ENCODE measurements around the gene USP15. TPM values are rescaled to one million over a fixed set of nuclear protein-coding genes. Genes with fewer than 3 reads are reported as not detected.

Gene USP15
- polyA plus RNA-seq, 1 experiment: 21.9 TPM

DNA sequence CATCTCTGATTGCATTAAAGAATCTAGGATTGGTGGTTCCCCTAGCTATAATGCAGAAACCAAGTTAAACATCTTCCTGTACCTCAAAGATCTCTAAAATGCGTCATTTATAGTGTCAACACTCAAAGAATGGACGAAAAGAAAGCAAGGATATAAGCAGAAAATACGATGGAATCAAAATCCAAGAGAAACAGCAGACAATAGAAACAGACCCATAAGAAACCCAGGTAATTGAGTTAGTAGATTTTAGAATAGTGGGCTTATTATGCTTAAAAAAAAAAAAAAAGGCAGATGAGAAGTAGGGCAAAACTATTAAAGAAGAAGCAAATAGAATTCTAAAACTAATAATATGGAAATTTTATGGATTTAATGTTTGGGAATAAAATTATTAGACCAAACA is 44.4 kb downstream of the USP15 start:
- H3K27me3 ChIP-seq (ENCODE audit: control insufficient read depth, insufficient read depth, low read length): no peaks in the 10 kb centered on the region
- no peak for TF ChIP-seq CTCF (IDR thresholded peaks at IDR 0.05; ENCODE audit: insufficient read depth, low read depth, low read length)
- ChIA-PET CTCF (no interaction called here), POLR2A (no interaction called here)
- no peaks in the 10 kb centered on the region; the same call in 1 of the 2 replicates for H3K36me3 ChIP-seq (ENCODE audit: control insufficient read depth, insufficient read depth, low read length)
- DNase-seq (ENCODE audit: low read depth): no peak
- no peak overlapping the region for H3K4me3 ChIP-seq (ENCODE audit: low read depth, low read length)

GRCh38 chr12:62305778-62306177 is 45.6 kb downstream of the USP15 start:
- no peak for DNase-seq (ENCODE audit: low read depth)
- ChIA-PET CTCF (interaction anchor here (1.1 to 1.2 kb wide), 2 partner anchors 9 to 51 kb away, joined by 3 read pairs; no protein-coding TSS in a partner anchor), POLR2A (no interaction called here)
- H3K27me3 ChIP-seq (ENCODE audit: control insufficient read depth, insufficient read depth, low read length): no peaks in the 10 kb centered on the region
- no peak overlapping the region for H3K4me3 ChIP-seq (ENCODE audit: low read depth, low read length)
- H3K36me3 ChIP-seq (ENCODE audit: control insufficient read depth, insufficient read depth, low read length): no peaks in the 10 kb centered on the region; the same call in 1 of the 2 replicates
- TF ChIP-seq CTCF (IDR thresholded peaks at IDR 0.05; ENCODE audit: insufficient read depth, low read depth, low read length): no peak

DNA sequence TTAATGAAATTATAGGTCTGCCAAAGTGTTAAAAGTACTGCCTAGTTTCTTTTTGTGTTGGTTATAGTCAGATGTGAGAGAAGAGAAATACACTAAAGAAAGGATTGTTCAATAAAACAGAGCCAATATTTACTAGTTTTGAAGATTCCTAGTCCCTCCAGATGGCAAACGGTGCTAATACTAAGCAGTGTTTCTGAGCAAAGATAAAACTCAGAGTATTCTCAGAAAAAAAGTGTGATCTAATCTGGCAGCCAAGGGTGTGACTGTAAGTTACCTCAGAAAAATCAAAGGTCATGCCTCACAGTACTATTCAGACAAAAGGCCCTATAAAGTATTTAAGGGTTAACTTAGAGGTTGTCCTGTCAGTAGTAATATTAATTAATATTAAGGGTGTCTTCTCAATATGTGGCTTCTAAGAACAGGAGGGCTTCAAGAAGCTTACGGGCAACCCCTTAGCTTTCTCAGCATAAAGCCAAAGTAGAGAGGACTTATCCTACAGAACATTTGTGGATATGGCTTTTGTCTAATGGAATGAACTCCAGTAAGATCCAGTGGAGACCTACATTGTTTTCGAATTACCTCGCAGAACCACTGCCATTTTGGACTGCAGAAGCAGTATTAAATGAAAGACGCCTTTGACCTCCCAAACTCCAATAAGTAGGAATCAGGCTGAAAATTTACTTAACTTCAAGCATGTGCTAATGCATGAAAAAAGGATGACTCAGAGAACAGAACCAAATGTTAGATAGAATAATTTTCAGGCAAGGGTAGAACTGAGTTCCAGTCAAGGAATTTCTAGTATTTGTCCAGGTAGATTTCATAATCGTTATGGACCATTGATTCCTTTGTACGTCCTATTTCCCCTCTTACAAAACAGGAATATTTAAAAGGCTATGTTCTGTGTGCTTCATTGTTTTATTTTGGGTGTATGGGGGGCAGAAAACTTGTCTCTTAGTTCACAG is 46.6 kb downstream of the USP15 start:
- no peak for DNase-seq (ENCODE audit: low read depth)
- Histone ChIP-seq H3K4me3 (ENCODE audit: low read depth, low read length) (no peak overlapping the region), H3K36me3 (ENCODE audit: control insufficient read depth, insufficient read depth, low read length) (no peaks in the 10 kb centered on the region; the same call in 1 of the 2 replicates), H3K27me3 (ENCODE audit: control insufficient read depth, insufficient read depth, low read length) (no peaks in the 10 kb centered on the region)
- CTCF ChIA-PET: interaction anchor here (1.1 kb wide), 1 partner anchor 49 kb away, joined by 3 read pairs; no protein-coding TSS in a partner anchor
- POLR2A ChIA-PET: no interaction called here
- no peak for TF ChIP-seq CTCF (IDR thresholded peaks at IDR 0.05; ENCODE audit: insufficient read depth, low read depth, low read length)

DNA sequence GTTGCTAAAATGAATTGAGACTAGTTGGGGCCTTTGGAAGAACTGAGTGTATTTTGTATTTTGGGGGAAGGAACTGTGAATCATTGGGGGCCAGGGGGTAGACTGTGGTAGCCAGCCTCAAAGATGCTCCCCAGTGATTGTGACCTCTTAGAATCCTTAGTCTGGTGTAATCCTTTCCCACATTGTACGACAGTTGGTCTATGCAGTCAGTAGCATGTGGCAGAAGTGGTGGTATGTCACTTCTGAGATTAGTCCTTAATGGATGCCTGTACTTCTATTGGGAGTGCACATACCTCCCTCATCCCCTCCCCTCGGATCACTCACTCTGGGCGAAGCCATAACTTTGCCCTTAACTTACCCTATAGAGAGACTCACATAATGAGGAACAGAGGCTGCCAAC is 48.0 kb downstream of the USP15 start:
- CTCF ChIA-PET: no interaction called here
- POLR2A ChIA-PET: no interaction called here
- Histone ChIP-seq H3K4me3 (ENCODE audit: low read depth, low read length) (no peak overlapping the region), H3K36me3 (ENCODE audit: control insufficient read depth, insufficient read depth, low read length) (no peaks in the 10 kb centered on the region; the same call in 1 of the 2 replicates), H3K27me3 (ENCODE audit: control insufficient read depth, insufficient read depth, low read length) (no peaks in the 10 kb centered on the region)
- DNase-seq (ENCODE audit: low read depth): no peak
- no peak for TF ChIP-seq CTCF (IDR thresholded peaks at IDR 0.05; ENCODE audit: insufficient read depth, low read depth, low read length)

DNA sequence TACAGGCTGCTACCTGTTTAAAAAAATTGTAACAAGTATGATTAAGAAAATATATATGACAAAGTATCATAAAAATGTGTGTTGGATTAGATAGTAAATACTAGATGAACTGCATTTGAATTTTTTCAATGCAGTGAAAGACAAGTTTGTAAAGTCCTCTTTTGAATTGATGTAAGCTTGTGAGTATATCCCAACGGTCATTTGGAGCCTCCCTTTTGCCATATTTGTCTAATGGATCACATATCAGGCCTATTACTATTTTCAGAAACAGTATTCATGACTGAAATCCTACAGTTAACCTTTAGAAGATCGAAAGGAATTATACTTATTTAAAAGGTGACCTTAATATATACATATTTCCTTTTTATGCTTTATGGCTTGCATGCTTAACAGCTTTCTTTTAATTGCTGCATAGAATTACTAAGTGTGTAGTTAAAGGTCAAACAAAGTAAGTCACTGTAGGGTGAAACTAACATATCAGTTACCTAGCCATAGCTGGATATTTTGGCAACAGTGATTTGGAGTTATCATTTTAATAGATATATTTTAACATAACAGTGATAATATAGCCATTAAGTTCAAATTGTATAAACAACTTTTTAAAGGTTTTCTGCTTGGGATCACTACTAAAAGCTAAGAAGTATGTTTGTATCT is 53.6 kb downstream of the USP15 start:
- Histone ChIP-seq H3K36me3 (ENCODE audit: control insufficient read depth, insufficient read depth, low read length) (no peaks in the 10 kb centered on the region), H3K27me3 (ENCODE audit: control insufficient read depth, insufficient read depth, low read length) (no peaks in the 10 kb centered on the region), H3K4me3 (ENCODE audit: low read depth, low read length) (no peak overlapping the region)
- CTCF ChIA-PET: no interaction called here
- no peak for DNase-seq (ENCODE audit: low read depth)
- POLR2A ChIA-PET: no interaction called here
- TF ChIP-seq CTCF (IDR thresholded peaks at IDR 0.05; ENCODE audit: insufficient read depth, low read depth, low read length): no peak
